Mucosa of descending colon (tissue), 3 donors: ENCODE results near the gene ZNF627. TPM values are rescaled to one million over a fixed set of nuclear protein-coding genes. Genes with fewer than 3 reads are reported as not detected.

Source experiments
- ATAC-seq: fragments of 200-7000 bp; cut with Tn5 transposase; one replicate; pipeline ENCODE4 v1.9.1; 2020; ENCODE audit warnings: mild to moderate bottlenecking, moderate library complexity
- DNase-seq, 3 donors: peaks; one replicate each; pipeline ENCODE4 v3.0.0-alpha.2; 2020
- H3K36me3 ChIP-seq: fragments of 200-600 bp; one replicate; pipeline ENCODE4 v1.8.0; 2021; ENCODE audit warnings: low read depth, mild to moderate bottlenecking
- H3K4me1 ChIP-seq: fragments of 200-600 bp; one replicate; pipeline ENCODE4 v1.8.0; 2021; ENCODE audit warnings: low read depth, mild to moderate bottlenecking
- H3K4me3 ChIP-seq: fragments of 200-600 bp; one replicate; pipeline ENCODE4 v1.8.0; 2021; ENCODE audit warnings: mild to moderate bottlenecking
- H3K9me3 ChIP-seq: fragments of 200-600 bp; one replicate; pipeline ENCODE4 v1.8.0; 2021; ENCODE audit warnings: mild to moderate bottlenecking
- intact Hi-C, 2 donors: fragments of 100-400 bp; cut with DNase I in 1 of 2; cut with micrococcal nuclease in 1 of 2; formaldehyde crosslinking; loops; one replicate each; pipeline versions ENCODE4 v1.11.0 to v1.11.1; 2022; cut with DNase I, micrococcal nuclease
- total RNA-seq, 3 donors: library from RNA; stranded (reverse); fragmentation: NEBNext Ultra II Directional in 2 of 3; extraction: Animal tissue kit (Norgen Biotek cat#: 25700) in 2 of 3; gene quantifications; one replicate each; pipeline versions ENCODE4 v1.2.1 to v1.2.4, GENCODE V29; 2021 to 2023
- TF ChIP-seq, protein P1 (sequence below): fragments of 200-600 bp; IDR thresholded peaks from one replicate; pipeline ENCODE4 v1.8.0; 2022; ENCODE audit warnings: antibody characterized with exemption, mild to moderate bottlenecking
- donor health status: DM: no; HTN: no; CAD: no; lungs with moderate emphysema.
- donor health status: DM: no; HTN: no; CAD: no.
- donor health status: DM: no; HTN: yes; CAD: no.

Gene ZNF627
- total RNA-seq, 3 donors from 2014 or later, result 8.7 to 10.9 (median 10.5) TPM

DNA sequence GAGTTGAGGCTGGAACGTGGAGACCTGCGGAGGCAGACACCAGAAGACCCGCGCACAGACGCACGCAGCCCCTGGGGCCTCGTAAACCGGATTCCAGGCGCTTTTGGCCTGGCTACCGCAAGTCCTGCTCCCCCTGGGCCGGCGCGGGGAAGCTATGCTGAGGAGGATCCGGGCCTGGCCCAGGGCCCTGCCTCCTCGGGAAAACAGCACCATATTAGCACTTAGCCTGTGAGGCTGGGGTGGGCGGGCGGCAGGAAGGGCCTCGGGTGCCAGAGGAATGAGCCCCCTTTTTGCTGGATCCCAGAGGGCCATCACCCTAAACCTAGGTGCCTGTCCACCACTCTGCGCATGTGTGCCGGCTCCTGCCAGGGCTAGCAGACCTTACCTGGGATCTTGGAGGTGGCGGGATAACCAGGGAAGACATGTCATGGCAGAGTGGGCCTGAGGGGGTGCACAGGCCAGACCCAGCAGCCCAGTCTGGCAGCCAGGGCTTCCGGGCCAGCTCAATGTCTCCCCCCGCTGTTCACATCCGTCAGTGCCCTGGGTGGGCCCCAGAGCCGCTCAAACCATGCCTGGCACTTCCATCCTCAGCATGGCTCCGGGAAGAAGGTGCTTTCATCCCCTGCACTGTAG, 45.6 kb upstream of the ZNF627 start:
- TF ChIP-seq, protein P1, sequence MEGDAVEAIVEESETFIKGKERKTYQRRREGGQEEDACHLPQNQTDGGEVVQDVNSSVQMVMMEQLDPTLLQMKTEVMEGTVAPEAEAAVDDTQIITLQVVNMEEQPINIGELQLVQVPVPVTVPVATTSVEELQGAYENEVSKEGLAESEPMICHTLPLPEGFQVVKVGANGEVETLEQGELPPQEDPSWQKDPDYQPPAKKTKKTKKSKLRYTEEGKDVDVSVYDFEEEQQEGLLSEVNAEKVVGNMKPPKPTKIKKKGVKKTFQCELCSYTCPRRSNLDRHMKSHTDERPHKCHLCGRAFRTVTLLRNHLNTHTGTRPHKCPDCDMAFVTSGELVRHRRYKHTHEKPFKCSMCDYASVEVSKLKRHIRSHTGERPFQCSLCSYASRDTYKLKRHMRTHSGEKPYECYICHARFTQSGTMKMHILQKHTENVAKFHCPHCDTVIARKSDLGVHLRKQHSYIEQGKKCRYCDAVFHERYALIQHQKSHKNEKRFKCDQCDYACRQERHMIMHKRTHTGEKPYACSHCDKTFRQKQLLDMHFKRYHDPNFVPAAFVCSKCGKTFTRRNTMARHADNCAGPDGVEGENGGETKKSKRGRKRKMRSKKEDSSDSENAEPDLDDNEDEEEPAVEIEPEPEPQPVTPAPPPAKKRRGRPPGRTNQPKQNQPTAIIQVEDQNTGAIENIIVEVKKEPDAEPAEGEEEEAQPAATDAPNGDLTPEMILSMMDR, result no peak
- DNase-seq (peak in 1 of 3 donors; percentile 56), ATAC-seq (peak; percentile 43)
- H3K9me3 ChIP-seq, result no peaks in the 10 kb centered on the region
- H3K4me3 ChIP-seq, result no peak overlapping the region
- peaks cover 5% of the 10 kb centered on the region for H3K36me3 ChIP-seq
- no peaks in the 10 kb centered on the region for H3K4me1 ChIP-seq
- intact Hi-C loops, result no loop called here

DNA sequence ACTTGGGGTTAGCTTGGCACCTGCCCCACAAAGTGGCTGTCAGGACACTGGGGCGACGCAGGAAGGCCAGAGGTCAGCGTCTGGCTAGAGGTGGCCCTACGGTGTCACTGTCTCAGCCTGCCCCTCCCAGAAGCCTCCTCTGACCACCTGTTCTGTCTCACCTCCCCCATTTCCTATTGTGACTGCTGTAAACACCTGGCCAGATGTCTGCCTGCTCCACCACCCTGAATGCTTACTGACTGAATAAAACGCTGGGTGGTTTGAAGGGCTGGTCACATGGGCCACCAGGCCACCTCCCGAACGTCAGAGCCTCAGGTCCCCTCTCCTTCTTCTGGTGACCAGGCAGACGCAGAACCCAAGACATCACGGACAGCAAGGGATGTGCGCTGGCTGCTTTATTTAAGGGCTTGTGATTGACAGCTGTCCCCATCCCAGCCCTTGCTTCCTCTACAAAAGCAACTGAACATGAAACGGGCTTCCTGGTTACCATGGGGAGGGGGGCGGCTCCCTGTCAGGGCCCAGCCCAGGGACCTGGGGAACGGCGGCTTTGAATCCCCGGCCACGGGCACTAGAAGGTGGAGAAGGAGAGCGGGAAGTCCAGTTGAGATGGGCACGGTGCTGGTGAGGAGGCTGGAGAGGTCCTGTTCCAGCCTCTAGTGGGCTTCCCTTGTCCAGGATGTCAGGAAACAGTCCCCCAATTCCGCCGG, 44.5 kb upstream of the ZNF627 start:
- peaks cover 2% of the 10 kb centered on the region for H3K4me1 ChIP-seq
- no peak overlapping the region for H3K4me3 ChIP-seq
- H3K9me3 ChIP-seq, result no peaks in the 10 kb centered on the region
- ATAC-seq (no peak), DNase-seq (no peak)
- TF ChIP-seq, protein P1, result no peak
- H3K36me3 ChIP-seq, result peaks cover 5% of the 10 kb centered on the region
- intact Hi-C loops, result no loop called here

DNA sequence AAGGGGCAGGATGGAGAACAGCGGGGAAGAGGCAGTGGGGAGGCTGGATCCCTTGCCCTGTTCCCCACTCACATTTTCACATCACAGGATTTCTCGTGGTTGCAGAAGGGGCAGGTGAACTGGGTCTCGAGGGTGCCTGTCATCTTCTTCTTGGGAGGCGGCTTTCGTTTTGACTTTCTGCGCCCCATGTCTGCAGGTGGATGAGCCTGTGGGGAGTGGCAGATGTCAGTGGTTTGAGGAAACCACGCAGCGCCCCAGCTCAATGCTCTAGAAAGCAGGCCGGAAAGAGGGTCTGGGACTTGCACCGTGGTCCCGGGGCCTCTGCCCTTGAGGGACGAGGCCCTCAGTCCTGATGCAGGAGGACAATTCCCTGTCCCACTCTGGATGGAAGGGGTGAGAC, 43.1 kb upstream of the ZNF627 start:
- DNase-seq (no peak), ATAC-seq (no peak)
- intact Hi-C loops, result no loop called here
- TF ChIP-seq, protein P1, result no peak
- H3K36me3 ChIP-seq, result peaks cover 5% of the 10 kb centered on the region
- H3K4me3 ChIP-seq, result no peak overlapping the region
- no peaks in the 10 kb centered on the region for H3K9me3 ChIP-seq
- peaks cover 9% of the 10 kb centered on the region for H3K4me1 ChIP-seq

DNA sequence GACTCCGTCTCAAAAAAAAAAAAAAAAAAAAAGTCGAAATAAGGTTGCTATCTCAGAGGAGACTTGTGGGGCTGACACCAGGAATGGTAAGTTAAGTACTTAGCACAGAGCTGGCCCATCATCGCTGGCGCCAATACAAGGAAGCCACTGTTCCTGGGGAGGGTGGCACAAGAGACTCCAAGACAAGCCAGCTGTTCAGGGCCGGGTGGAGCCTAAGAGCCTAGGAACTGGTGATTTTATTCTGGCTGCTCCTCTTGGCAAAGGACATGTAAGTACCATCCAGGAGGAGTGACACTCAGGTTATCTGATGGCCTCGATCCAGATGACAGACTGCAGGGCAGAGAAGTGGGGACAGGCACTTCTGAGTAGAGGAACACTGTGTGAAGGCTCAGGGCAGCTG, 42.0 kb upstream of the ZNF627 start:
- ATAC-seq (no peak), DNase-seq (no peak)
- H3K9me3 ChIP-seq, result no peaks in the 10 kb centered on the region
- intact Hi-C loops, result no loop called here
- H3K4me3 ChIP-seq, result no peak overlapping the region
- TF ChIP-seq, protein P1, result no peak
- peaks cover 5% of the 10 kb centered on the region for H3K36me3 ChIP-seq
- peaks cover 11% of the 10 kb centered on the region for H3K4me1 ChIP-seq

DNA sequence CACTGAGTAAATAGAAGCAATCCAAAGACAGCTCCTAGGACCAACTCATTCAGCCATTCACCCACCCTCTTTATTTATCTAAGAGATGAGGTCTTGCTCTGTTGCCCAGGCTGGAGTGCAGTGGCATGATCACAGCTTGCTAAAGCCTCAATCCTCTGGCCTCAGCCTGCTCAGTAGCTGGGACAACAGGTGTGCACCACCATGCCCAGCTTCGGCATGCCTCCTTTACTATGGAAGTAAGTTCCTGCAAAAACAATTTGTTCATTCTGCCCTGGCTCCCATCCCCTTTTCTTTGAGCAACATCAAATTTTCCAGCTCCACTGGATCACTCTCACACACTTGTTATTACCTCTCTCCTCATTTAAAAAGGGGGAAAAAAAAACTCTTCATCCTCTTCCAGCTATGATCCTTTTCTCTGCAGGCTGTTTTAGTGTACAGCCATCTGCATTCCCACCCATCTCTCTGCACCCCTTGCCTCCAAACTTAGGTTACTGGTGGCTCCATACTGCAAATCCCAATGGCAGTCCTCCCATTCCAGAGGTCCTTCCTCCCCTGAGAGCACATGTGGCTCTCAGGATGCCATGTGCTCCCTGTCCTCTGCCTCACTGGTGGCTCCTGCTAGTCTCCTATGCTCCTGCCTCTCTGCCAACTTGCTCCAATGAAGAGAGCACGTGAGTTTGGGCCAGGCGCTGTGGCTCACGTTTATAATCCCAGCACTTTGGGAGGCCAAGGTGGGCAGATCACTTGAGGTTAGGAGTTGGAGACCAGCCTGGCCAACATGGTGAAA, 40.5 kb upstream of the ZNF627 start:
- DNase-seq (no peak), ATAC-seq (no peak)
- no peaks in the 10 kb centered on the region for H3K9me3 ChIP-seq
- intact Hi-C loops, result no loop called here
- TF ChIP-seq, protein P1, result no peak
- H3K36me3 ChIP-seq, result peaks cover 5% of the 10 kb centered on the region
- no peak overlapping the region for H3K4me3 ChIP-seq
- H3K4me1 ChIP-seq, result peaks cover 11% of the 10 kb centered on the region
